Ishikawa (cell line): ENCODE results near the gene TXK.

Experiments
- CREB1 ChIP-seq: IDR thresholded peaks from 2 replicates; pipeline ENCODE4 v1.6.1; 2012; ENCODE audit warnings: low read depth
- EP300 ChIP-seq: IDR thresholded peaks from 2 replicates; pipeline ENCODE4 v1.6.1; 2012; ENCODE audit warnings: borderline replicate concordance
- FOXM1 ChIP-seq: IDR thresholded peaks from 2 replicates; pipeline ENCODE4 v1.6.1; 2012; ENCODE audit warnings: low read depth, borderline replicate concordance
- RAD21 ChIP-seq: IDR thresholded peaks from 2 replicates; pipeline ENCODE4 v1.6.1; 2012; ENCODE audit warnings: low read depth
- TAF1 ChIP-seq: IDR thresholded peaks from 2 replicates; pipeline ENCODE4 v1.6.1; 2012; ENCODE audit warnings: low read depth, mild to moderate bottlenecking
- YY1 ChIP-seq: IDR thresholded peaks from 2 replicates; pipeline ENCODE4 v1.6.1; 2012; ENCODE audit warnings: low read depth
- ZBTB7A ChIP-seq: IDR thresholded peaks from 2 replicates; pipeline ENCODE4 v1.6.1; 2012; ENCODE audit warnings: low read depth
- TF ChIP-seq, protein P1 (sequence below): IDR thresholded peaks from 2 replicates; pipeline ENCODE4 v1.6.1; 2012
- TF ChIP-seq, protein P2 (sequence below): IDR thresholded peaks from 2 replicates; pipeline ENCODE4 v1.6.1; 2012; ENCODE audit warnings: low read depth, mild to moderate bottlenecking

- TF ChIP-seq TAF1: no peak
- TF ChIP-seq, protein P1, sequence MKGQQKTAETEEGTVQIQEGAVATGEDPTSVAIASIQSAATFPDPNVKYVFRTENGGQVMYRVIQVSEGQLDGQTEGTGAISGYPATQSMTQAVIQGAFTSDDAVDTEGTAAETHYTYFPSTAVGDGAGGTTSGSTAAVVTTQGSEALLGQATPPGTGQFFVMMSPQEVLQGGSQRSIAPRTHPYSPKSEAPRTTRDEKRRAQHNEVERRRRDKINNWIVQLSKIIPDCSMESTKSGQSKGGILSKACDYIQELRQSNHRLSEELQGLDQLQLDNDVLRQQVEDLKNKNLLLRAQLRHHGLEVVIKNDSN: no peak
- TF ChIP-seq YY1: no peak
- no peak for TF ChIP-seq EP300
- TF ChIP-seq FOXM1: no peak
- TF ChIP-seq RAD21: no peak
- TF ChIP-seq CREB1: no peak
- TF ChIP-seq, protein P2, sequence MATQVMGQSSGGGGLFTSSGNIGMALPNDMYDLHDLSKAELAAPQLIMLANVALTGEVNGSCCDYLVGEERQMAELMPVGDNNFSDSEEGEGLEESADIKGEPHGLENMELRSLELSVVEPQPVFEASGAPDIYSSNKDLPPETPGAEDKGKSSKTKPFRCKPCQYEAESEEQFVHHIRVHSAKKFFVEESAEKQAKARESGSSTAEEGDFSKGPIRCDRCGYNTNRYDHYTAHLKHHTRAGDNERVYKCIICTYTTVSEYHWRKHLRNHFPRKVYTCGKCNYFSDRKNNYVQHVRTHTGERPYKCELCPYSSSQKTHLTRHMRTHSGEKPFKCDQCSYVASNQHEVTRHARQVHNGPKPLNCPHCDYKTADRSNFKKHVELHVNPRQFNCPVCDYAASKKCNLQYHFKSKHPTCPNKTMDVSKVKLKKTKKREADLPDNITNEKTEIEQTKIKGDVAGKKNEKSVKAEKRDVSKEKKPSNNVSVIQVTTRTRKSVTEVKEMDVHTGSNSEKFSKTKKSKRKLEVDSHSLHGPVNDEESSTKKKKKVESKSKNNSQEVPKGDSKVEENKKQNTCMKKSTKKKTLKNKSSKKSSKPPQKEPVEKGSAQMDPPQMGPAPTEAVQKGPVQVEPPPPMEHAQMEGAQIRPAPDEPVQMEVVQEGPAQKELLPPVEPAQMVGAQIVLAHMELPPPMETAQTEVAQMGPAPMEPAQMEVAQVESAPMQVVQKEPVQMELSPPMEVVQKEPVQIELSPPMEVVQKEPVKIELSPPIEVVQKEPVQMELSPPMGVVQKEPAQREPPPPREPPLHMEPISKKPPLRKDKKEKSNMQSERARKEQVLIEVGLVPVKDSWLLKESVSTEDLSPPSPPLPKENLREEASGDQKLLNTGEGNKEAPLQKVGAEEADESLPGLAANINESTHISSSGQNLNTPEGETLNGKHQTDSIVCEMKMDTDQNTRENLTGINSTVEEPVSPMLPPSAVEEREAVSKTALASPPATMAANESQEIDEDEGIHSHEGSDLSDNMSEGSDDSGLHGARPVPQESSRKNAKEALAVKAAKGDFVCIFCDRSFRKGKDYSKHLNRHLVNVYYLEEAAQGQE: no peak
- no peak for TF ChIP-seq ZBTB7A
These were observed 18.2 kb upstream of the TXK start for GRCh38 chr4:48152259-48152658.
